ENCODE results near the gene PLCD3. TPM values are rescaled to one million over a fixed set of nuclear protein-coding genes. Genes with fewer than 3 reads are reported as not detected.

The PLCD3 gene
- total RNA-seq, 2 experiments from 2014 or later = 2.7 to 3.1 TPM

GRCh38 chr17:45147581-45148182 lies 15.4 kb upstream of the PLCD3 start:
- H3K9me3 Mint-ChIP-seq = no peaks in the 10 kb centered on the region
- H3K4me1 Mint-ChIP-seq = peaks cover 50% of the 10 kb centered on the region
- peak overlapping the region; percentile 98 for H3K27ac Mint-ChIP-seq
- H3K36me3 Mint-ChIP-seq (ENCODE audit: low read depth) = peaks cover 29% of the 10 kb centered on the region
- CTCF ChIA-PET = interaction anchor here (0.6 to 11.2 kb wide), 9 partner anchors 10 to 165 kb away, joined by 3 to 347 read pairs (median 8); partner anchors contain the start of genes ACBD4, DCAKD, HEXIM2 and PLCD3
- no peaks in the 10 kb centered on the region for H3K27me3 Mint-ChIP-seq
- peak overlapping the region; percentile 97 for H3K4me3 Mint-ChIP-seq
- POLR2A ChIA-PET = interaction anchor here (0.9 to 6.6 kb wide), 17 partner anchors 10 to 261 kb away, joined by 3 to 470 read pairs (median 22); partner anchors contain the start of genes ACBD4, DCAKD, FMNL1 and HEXIM2
- peak; percentile 84 for DNase-seq

- ChIA-PET CTCF (interaction anchor here (4.5 to 11.2 kb wide), 4 partner anchors 10 to 72 kb away, joined by 26 to 347 read pairs (median 144); partner anchors contain the start of genes ACBD4, HEXIM2 and PLCD3), POLR2A (interaction anchor here (0.6 to 6.6 kb wide), 12 partner anchors 10 to 169 kb away, joined by 3 to 470 read pairs (median 25); partner anchors contain the start of genes ACBD4, DCAKD, FMNL1 and HEXIM2)
- Mint-ChIP-seq H3K9me3 (no peaks in the 10 kb centered on the region), H3K4me3 (peak overlapping the region; percentile 97), H3K27ac (peak overlapping the region; percentile 98), H3K36me3 (ENCODE audit: low read depth) (peaks cover 29% of the 10 kb centered on the region), H3K27me3 (no peaks in the 10 kb centered on the region), H3K4me1 (peaks cover 50% of the 10 kb centered on the region)
- DNase-seq = peak; percentile 81
Observed at GRCh38 chr17:45146890-45147580, 14.7 kb upstream of the PLCD3 start.

GRCh38 chr17:45146592-45146889 lies 14.2 kb upstream of the PLCD3 start:
- DNase-seq = no peak
- no peaks in the 10 kb centered on the region for H3K9me3 Mint-ChIP-seq
- H3K27ac Mint-ChIP-seq = peak overlapping the region; percentile 98
- POLR2A ChIA-PET = interaction anchor here (0.6 to 3.1 kb wide), 4 partner anchors 11 to 84 kb away, joined by 3 to 16 read pairs (median 4); partner anchors contain the start of genes ACBD4 and HEXIM2
- H3K4me1 Mint-ChIP-seq = peaks cover 48% of the 10 kb centered on the region
- H3K4me3 Mint-ChIP-seq = peak overlapping the region; percentile 97
- H3K36me3 Mint-ChIP-seq (ENCODE audit: low read depth) = peaks cover 28% of the 10 kb centered on the region
- no peaks in the 10 kb centered on the region for H3K27me3 Mint-ChIP-seq
- CTCF ChIA-PET = interaction anchor here (1.5 to 11.2 kb wide), 2 partner anchors 9 to 51 kb away, joined by 5 to 347 read pairs; partner anchors contain the start of genes ACBD4 and PLCD3

GRCh38 chr17:45146166-45146565 lies 13.9 kb upstream of the PLCD3 start:
- no peak for DNase-seq
- ChIA-PET POLR2A (interaction anchor here (0.6 to 3.1 kb wide), 4 partner anchors 10 to 83 kb away, joined by 3 to 16 read pairs (median 4); partner anchors contain the start of genes ACBD4 and HEXIM2), CTCF (interaction anchor here (1.5 to 11.2 kb wide), 2 partner anchors 9 to 52 kb away, joined by 5 to 347 read pairs; partner anchors contain the start of genes ACBD4 and PLCD3)
- Mint-ChIP-seq H3K4me1 (peaks cover 48% of the 10 kb centered on the region), H3K9me3 (no peaks in the 10 kb centered on the region), H3K27me3 (no peaks in the 10 kb centered on the region), H3K27ac (peak overlapping the region; percentile 98), H3K36me3 (ENCODE audit: low read depth) (peaks cover 25% of the 10 kb centered on the region), H3K4me3 (peak overlapping the region; percentile 97)

GRCh38 chr17:45145035-45145389 lies 12.7 kb upstream of the PLCD3 start:
- Mint-ChIP-seq H3K9me3 (no peaks in the 10 kb centered on the region), H3K4me3 (peak overlapping the region; percentile 41), H3K27ac (no peak overlapping the region), H3K4me1 (peaks cover 45% of the 10 kb centered on the region), H3K27me3 (no peaks in the 10 kb centered on the region), H3K36me3 (ENCODE audit: low read depth) (peaks cover 21% of the 10 kb centered on the region)
- no peak for DNase-seq
- ChIA-PET POLR2A (interaction anchor here (1.6 to 3.1 kb wide), 3 partner anchors 9 to 17 kb away, joined by 6 to 16 read pairs (median 11); partner anchors contain the start of genes ACBD4 and HEXIM2), CTCF (interaction anchor here (1.5 to 11.2 kb wide), 2 partner anchors 8 to 53 kb away, joined by 5 to 347 read pairs; partner anchors contain the start of genes ACBD4 and PLCD3)

- DNase-seq = no peak
- H3K27ac Mint-ChIP-seq = no peak overlapping the region
- POLR2A ChIA-PET = interaction anchor here (1.6 to 3.1 kb wide), 2 partner anchors 8 to 17 kb away, joined by 11 to 16 read pairs; partner anchors contain the start of genes ACBD4 and HEXIM2
Observed at GRCh38 chr17:45144199-45145034, 12.1 kb upstream of the PLCD3 start.

GRCh38 chr17:45143767-45144198 lies 11.5 kb upstream of the PLCD3 start:
- ChIA-PET POLR2A (interaction anchor here (1.6 to 3.1 kb wide), 2 partner anchors 8 to 18 kb away, joined by 11 to 16 read pairs; partner anchors contain the start of genes ACBD4 and HEXIM2), CTCF (interaction anchor here (11.2 kb wide), 1 partner anchor 7 kb away, joined by 347 read pairs; the partner anchor contains the start of genes ACBD4 and PLCD3)
- Mint-ChIP-seq H3K27ac (no peak overlapping the region), H3K4me3 (peak overlapping the region; percentile 32), H3K36me3 (ENCODE audit: low read depth) (peaks cover 11% of the 10 kb centered on the region), H3K27me3 (no peaks in the 10 kb centered on the region), H3K9me3 (no peaks in the 10 kb centered on the region), H3K4me1 (peaks cover 44% of the 10 kb centered on the region)
- no peak for DNase-seq

More at GRCh38 chr17:45144199-45145034, 12.1 kb upstream of the PLCD3 start:
- Mint-ChIP-seq H3K27me3 (no peaks in the 10 kb centered on the region), H3K9me3 (no peaks in the 10 kb centered on the region), H3K4me3 (peak overlapping the region; percentile 47), H3K4me1 (peaks cover 44% of the 10 kb centered on the region), H3K36me3 (ENCODE audit: low read depth) (peaks cover 15% of the 10 kb centered on the region)
- CTCF ChIA-PET = interaction anchor here (11.2 kb wide), 1 partner anchor 7 kb away, joined by 347 read pairs; the partner anchor contains the start of genes ACBD4 and PLCD3

- H3K9me3 Mint-ChIP-seq = no peaks in the 10 kb centered on the region
Observed at GRCh38 chr17:45143094-45143670, 10.9 kb upstream of the PLCD3 start.

GRCh38 chr17:45139533-45139920 lies 7.2 kb upstream of the PLCD3 start:
- peaks cover 2% of the 10 kb centered on the region for H3K36me3 Mint-ChIP-seq (ENCODE audit: low read depth)
- H3K4me1 Mint-ChIP-seq = peaks cover 35% of the 10 kb centered on the region
- no peak for DNase-seq
- H3K4me3 Mint-ChIP-seq = no peak overlapping the region
- CTCF ChIA-PET = interaction anchor here (0.6 to 11.5 kb wide), 4 partner anchors 9 to 90 kb away, joined by 3 to 347 read pairs (median 4); partner anchors contain the start of gene HEXIM1
- H3K9me3 Mint-ChIP-seq = no peaks in the 10 kb centered on the region
- POLR2A ChIA-PET = interaction anchor here (3.6 to 6.0 kb wide), 2 partner anchors 10 to 22 kb away, joined by 14 to 106 read pairs; partner anchors contain the start of genes HEXIM1 and HEXIM2
- H3K27me3 Mint-ChIP-seq = no peaks in the 10 kb centered on the region
- no peak overlapping the region for H3K27ac Mint-ChIP-seq

More at GRCh38 chr17:45143094-45143670, 10.9 kb upstream of the PLCD3 start:
- CTCF ChIA-PET = interaction anchor here (11.2 to 11.5 kb wide), 2 partner anchors 5 to 6 kb away, joined by 347 read pairs; partner anchors contain the start of genes ACBD4, HEXIM1 and PLCD3
- Mint-ChIP-seq H3K27me3 (no peaks in the 10 kb centered on the region), H3K4me1 (peaks cover 42% of the 10 kb centered on the region), H3K4me3 (peak overlapping the region; percentile 32), H3K36me3 (ENCODE audit: low read depth) (peaks cover 11% of the 10 kb centered on the region), H3K27ac (no peak overlapping the region)
- no peak for DNase-seq
- POLR2A ChIA-PET = interaction anchor here (1.6 kb wide), 1 partner anchor 18 kb away, joined by 11 read pairs; the partner anchor contains the start of gene HEXIM2

- Mint-ChIP-seq H3K27ac (no peak overlapping the region), H3K4me1 (peaks cover 33% of the 10 kb centered on the region), H3K9me3 (no peaks in the 10 kb centered on the region), H3K36me3 (ENCODE audit: low read depth) (peaks cover 2% of the 10 kb centered on the region), H3K4me3 (no peak overlapping the region), H3K27me3 (no peaks in the 10 kb centered on the region)
- CTCF ChIA-PET = interaction anchor here (0.6 to 11.5 kb wide), 4 partner anchors 10 to 89 kb away, joined by 3 to 347 read pairs (median 4); partner anchors contain the start of gene HEXIM1
- no peak for DNase-seq
- POLR2A ChIA-PET = interaction anchor here (3.6 to 6.0 kb wide), 2 partner anchors 11 to 22 kb away, joined by 14 to 106 read pairs; partner anchors contain the start of genes HEXIM1 and HEXIM2
Observed at GRCh38 chr17:45138911-45139532, 6.7 kb upstream of the PLCD3 start.

All from activated CD4-positive, alpha-beta memory T cell treated with anti-CD3 and anti-CD28 coated beads, Interleukin-2, amount 10 ng/mL, durations not matched to agents 7 days and 5 days (primary cell).